Activated naive CD4-positive, alpha-beta T cell treated with anti-CD3 and anti-CD28 coated beads, Interleukin-2, amount 50 U/mL, for 16 hours (primary cell): Measurements from ENCODE around the gene GRK7.
A peak's percentile ranks its signal among the peaks of the same experiment; 100 is the strongest.
"Not testable (repeated sequence)": the region's sequence is repeated elsewhere in the genome, so short reads cannot be mapped to it uniquely, and the experiment has no call there.

Experiments used
- DNase-seq: peaks from one replicate; pipeline ENCODE4 v3.0.0-alpha.2; 2020

The GRK7 gene

DNA sequence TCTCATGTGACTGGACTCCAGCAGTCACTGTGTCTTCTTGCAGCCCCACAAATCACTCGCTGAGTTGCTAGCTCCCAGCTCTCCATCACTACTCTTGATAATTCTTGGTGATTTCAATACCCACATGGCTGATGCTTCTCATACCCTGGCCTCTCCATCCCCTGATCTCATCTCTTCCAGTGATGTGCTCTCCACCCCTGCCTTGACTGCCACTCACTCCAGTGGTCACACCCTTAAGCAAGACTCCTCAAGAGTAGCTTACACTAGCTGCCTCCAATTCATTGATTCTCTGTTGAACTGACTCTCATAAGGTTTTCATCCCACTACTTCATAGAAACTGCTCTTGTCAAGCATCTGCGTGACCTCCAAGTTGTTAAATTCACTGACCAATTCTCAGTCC, 837 bp downstream of the GRK7 start:
- DNase-seq = no peak

DNA sequence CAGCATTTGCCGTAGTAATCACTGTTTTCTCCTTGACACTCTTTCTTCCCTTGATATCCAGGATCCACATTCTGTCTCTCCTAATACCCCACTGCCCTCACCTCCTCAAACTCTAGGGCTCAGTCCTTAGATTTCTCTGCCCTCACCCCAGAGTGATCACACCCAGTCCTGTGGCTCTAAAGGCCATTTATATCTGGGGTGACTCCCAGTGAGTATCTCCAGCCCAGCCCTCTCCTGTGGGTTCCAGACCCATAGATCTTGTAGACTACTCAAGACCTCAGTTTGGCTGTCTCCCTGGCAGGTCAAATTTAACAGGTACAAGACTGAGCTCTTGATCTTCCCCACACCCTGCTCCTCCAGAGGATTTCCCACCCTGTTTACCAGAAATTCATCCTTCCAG, 1.3 kb downstream of the GRK7 start:
- no peak for DNase-seq

DNA sequence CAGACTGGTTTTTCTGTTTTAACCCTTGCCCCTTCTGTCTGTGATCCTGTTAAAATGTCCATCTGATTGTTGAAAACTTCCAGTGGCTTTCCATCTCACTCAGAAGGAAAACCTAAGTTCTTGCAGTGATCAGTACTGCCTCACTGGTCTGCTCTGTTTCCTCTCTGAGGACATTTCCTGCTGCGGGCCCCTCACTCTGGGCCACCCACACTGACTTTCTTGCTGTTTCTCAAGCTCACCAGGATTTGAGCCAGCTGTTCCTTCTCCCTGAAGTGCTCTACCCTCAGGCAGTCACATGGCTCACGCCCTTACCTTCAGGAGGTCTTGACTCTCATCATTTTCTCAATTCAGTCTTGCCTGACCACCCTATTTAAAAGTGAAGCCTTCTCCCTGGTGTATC, 1.8 kb downstream of the GRK7 start:
- DNase-seq = no peak

DNA sequence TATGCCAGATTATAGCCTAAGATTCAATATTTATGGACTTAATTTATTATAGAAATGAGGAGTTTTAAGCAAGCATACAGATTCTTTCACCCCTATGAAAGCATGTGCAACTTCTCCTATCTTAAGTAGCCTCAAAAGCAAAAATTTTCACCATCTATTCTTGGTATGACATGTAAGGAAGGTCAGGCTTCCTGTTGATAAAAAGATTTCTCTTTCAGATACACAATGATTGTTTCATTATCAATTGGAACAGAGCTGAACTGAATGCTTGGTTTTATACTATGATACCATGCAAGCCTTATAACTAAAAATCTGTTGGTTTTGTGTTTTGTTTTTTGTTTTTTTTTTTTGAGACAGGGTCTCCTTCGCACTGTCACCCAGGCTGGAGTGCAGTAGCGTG, 3.9 kb downstream of the GRK7 start:
- no peak for DNase-seq

DNA sequence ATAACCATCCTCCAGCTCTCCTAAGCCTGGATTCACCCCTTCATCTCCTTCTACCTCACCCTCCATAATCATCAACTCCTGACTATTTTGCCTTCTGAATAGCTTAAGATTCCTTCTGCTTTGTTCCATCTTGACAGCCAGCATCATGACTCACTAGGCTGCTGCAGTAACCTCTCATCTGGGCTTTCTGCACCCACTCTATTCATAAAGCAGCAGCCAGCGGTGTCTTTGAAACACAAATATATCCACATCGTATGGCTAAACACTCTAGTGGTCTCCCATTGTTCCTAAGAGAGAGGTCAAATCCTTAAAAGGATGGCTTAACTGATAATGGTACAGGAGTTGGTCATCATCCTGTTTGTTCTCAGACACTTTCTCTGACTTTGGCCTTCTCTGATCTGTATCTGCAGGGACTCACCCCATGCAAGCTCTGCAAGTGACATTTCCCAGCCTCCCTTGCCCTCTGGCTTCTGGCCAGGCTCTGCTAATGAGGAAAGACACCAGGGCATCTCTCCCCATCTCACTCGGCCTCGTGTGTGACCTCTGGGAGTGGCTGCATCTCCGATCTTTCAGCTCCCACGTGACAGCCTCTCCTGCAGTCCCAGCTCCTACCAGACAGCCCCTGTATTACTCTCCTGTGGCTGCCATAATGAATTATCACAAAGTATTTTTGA, 6.2 kb downstream of the GRK7 start:
- DNase-seq = no peak

DNA sequence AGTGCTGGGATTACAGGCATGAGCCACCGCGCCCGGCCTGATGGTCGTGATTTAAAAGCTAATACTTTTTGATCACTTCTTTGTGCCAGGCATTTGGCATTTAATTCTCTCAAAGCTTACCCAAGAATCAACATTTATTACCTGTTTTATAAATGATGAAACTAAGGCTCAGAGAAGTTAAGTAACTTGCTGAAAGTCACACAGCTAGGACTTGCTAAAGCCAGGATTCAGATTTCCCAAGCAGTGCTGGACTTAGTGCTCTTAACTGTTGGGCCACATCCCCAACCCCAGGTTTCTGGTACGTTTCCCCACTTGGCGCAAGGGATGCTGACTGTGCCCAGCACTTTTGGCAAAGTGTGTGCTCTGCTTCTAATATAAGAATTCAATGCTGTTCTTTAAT, 10.5 kb downstream of the GRK7 start:
- no peak for DNase-seq

DNA sequence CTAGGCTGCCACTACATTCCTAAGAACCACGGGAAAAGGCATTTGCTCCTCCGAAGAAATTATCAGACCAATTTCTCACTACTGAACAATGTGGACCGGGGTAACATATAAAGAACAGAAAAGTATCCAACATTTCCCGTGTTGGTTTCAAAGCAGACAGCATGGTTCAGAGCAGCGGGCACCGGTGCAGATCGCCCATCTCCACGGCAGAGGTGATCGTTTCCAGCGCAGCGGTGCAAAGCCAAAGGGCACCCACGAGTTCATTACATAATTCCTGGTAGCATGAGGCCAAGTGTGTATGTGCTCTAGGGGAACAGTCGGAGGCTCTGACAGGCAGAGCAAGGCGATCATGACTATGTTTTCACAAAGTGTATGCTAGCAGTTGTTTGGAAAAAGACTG, 13.2 kb downstream of the GRK7 start:
- no peak for DNase-seq

DNA sequence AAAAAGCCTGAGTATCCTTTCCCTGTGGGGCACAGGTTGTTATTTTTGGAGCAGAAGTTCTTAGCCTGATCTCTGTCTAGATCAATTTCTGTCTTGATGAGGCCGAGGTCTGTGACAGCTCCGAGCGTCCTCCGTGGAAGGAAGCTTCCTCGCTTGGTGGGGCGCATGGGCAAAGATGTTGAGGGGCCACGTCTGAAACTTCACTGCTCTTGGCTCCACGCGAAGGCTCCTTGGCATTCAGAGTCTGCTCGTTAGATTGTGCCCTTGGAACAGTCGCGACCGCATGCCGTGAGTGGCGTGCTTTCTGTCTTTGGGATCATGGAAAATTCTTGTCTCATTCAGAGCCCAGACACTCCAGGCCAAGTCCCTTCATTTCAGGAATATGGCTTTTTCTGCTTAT, 13.7 kb downstream of the GRK7 start:
- no peak for DNase-seq

DNA sequence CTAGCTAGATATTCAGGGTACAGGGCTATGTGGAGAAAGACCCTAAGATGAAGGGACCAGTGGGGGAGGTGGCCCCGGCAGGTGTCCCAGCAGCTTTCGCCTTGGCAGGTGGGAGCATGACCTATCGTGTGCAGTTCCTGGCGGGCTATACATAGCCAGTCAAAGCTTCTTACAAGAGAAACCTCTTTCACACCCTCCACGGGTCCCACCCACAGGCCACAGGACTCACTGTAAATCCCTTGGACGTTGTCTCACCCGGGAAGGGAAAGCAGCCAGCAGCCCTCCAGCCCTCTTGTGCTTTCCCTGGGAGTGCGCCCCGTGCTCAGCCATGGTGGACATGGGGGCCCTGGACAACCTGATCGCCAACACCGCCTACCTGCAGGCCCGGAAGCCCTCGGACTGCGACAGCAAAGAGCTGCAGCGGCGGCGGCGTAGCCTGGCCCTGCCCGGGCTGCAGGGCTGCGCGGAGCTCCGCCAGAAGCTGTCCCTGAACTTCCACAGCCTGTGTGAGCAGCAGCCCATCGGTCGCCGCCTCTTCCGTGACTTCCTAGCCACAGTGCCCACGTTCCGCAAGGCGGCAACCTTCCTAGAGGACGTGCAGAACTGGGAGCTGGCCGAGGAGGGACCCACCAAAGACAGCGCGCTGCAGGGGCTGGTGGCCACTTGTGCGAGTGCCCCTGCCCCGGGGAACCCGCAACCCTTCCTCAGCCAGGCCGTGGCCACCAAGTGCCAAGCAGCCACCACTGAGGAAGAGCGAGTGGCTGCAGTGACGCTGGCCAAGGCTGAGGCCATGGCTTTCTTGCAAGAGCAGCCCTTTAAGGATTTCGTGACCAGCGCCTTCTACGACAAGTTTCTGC, 15.0 kb downstream of the GRK7 start:
- no peak for DNase-seq

DNA sequence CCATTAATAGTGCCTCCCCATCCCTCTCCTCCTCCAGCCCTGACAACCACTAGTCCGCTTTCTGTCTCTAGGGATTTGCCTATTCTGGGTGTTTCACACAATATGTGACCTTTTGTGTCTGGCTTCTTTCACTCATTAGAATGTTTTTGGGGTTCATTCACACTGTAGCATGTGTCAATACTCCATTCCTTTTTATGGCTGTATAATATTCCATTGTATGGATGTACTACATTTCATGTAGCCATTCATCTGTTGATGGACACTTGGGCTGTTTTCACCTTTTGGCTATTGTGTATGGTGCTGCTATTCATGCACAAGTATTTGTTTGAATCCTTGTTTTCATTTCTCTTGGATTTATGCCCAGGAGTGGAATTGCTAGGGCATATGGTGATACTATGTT, 16.5 kb downstream of the GRK7 start:
- DNase-seq = no peak

DNA sequence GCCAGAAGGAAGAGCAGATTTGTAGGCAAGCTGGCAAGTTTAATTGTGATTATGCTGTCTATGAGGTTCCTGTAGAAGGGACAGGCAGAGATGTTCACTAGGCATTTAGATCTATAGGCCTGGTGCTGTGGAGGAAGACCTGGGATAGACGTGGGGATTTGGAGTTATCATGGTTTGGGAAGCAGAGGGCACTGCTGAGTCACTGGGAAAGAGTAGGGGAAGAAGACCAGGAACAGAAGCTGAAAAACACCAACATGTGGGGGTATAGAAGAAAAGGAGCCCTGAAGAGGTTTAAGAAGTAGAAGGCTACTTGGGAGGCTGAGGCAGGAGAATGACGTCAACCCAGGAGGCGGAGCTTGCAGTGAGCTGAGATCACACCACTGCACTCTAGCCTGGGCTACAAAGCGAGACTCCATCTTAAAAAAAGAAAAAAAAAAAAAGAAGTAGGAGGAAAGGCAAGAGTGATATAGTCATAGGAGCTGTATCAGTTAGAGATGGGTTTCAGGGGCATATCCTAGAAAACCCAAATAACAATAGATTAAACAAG, 19.3 kb downstream of the GRK7 start:
- DNase-seq = no peak

DNA sequence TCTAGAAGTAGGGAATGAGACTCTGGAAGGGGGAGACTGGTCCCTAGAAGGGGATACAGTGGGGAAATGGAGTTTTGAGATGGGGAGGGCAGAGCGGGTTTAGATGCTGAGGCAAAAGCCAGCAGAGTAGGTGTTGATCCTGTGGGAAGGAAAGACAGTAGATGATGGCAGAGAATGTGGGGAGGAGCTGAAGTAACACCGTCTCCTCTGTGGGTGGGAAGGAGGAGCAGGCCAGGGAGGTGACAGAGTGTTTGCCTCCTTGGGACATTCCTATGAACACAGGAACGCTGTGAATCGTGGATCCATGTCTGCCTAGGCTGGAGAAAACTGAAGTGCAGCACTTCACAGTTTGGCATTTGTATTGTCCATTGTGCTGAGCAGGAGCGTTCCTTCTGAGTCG, 20.4 kb downstream of the GRK7 start:
- no peak for DNase-seq

DNA sequence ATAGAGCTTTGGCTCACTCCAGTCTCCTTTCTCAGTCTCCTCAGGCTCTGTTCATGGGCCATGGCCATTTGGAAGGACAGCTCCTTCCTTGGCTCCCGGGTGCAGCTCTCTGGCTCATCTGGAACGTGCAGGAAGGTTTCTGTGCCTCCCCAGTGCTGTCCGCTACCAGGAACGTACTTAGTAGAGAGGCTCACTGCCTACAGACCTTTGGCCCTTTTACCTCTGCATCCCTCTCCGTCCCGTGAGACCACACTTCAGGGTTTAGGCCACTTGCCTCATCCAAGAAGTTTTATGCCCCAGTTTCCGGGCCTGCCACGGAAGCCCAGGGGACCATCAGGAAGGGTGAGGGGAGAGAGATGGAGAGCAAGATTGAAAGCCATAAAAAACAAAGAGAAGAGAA, 20.9 kb downstream of the GRK7 start:
- no peak for DNase-seq

DNA sequence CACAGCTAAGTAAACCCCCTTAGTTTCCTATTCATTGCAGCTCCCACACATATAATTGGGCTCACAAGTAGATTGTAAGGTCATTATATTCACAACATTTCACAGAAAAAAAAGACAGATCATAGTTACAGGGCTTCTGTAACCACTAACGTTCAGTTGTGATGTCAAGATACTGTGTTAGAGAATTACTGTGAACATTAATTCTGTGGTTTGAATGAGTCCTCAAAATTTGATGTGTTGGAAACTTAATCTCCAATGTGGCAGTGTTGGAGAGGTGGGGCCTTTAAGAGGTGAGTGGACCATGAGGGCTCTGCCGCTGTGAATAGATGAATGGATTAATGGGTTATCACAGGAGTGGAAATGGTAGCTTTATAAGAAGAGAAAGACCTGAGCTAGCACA, 21.3 kb downstream of the GRK7 start:
- DNase-seq = no peak

DNA sequence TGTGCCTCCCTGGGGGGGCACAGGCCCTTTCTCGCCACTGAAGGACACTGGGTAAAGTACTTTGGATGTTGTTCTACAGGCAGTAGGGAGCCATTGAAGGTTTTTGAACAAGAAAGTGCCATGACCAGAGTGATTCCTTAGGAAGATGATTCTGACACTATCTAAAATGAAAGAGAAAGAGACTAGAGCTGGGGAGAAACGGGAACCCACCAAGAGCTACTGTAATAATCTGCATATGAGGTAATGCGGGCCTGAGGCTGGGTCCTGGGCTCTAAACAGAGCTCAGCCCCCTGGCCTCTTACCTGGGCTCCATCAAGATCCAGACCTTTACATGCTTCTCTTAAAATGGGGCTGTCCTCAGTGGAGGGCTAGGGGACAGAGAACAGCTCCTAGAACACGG, 24.9 kb downstream of the GRK7 start:
- no peak for DNase-seq

DNA sequence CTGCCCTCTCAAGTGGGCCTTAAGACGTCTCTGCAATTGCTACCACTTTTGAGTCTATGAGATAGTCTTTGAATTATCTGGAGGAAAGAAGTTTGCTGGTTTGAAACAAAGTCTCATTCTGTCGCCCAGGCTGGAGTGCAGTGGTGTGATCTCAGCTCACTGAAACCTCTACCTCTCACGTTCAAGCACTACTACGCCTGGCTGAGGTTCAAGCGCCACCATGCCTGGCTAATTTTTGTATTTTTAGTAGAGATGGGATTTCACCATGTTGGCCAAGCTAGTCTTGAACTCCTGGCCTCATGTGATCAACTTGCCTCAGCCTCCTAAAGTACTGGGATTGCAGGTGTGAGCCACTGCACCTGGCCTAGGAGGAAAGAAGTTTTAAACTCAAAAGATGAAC, 25.5 kb downstream of the GRK7 start:
- not testable (repeated sequence) for DNase-seq

DNA sequence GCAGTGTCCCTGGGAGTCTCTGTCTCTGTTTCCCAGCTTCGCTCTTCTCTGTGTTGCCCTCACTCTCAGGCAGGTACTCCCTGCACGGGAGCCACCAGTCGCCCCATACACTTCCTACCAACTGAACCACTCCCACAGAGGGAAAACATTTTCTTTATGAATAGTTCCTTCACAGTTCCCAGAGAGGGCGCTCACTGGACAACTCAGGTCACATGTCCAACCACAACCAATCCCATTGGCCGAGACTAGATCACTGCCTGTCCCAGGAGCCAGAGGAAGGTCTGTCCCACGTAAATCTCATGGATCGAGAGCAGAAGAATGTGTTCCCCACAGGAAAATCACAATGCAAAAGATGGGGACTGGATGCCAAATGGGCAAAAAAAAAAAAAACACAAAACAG, 26.1 kb downstream of the GRK7 start:
- DNase-seq = no peak

DNA sequence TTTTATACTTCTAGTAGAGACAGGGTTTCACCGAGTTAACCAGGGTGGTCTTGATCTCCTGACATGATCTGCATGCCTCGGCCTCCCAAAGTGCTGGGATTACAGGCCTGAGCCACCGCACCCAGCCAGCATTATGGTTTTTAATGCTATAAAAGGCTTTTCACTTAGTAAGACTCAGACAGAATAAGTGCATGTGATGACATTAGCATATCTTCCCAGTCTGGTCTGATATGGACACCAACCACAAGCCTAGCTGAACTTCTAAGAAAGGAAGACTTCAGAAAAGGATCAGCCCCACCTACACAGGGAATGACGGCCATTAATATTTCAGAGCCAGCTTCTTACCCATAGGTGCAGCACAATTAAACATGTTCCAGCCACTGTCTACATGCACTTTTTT, 27.0 kb downstream of the GRK7 start:
- no peak for DNase-seq

DNA sequence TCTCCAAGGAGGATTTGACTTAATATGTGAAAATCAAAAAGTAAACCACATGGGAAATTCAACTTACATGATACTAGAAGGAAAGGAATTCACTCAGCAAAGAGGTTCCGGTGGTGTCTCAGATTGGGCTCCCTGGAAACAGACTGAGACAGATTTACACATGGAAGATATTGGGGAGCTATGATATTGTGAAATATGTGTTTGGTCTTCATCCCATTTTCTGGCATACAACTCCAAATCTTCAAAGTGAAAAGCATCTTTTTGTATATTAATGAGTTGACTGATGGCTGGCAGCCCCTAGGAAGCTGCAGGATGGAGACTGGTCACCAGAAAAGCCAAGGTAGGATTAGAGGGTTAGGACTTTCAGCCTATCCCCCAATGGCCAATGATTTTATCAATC, 29.3 kb downstream of the GRK7 start:
- DNase-seq = no peak

DNA sequence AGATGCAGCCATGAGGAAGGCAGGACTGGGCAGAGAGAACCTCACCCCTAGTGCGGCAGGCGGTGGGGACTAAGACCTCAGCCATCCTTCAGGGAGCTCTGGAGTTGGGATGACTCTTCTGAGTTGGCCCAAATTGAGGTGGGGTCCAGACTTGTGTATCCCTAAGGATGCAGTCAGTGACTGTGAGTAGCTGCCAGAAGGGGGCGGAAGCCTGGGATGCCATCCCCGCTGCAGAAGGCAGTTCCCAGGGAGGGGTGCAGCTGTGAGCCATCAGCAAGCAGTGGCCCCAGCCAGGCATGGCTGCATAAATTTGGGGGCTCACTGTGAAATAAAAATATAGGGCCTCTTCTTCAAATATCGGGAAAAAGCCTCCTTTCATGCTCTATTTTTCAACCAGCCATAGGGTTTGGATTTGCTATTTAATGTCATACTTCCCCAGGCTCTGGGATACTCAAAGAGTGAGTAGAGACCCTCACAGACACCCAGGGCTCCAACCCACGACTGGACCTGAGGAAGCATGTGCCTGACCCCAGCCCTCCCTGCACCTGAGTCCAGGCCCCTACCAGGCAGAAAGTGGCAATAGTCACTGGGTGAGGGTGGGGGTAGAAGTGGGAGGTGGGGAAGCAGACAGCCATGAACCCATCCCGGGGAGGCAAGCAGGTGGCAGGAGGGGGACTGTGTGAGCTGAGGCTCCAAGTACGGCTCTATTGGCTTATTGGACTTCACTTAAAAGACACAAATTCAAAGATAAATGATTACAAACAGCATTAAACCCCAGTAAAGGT, 30.5 kb downstream of the GRK7 start:
- DNase-seq = no peak

DNA sequence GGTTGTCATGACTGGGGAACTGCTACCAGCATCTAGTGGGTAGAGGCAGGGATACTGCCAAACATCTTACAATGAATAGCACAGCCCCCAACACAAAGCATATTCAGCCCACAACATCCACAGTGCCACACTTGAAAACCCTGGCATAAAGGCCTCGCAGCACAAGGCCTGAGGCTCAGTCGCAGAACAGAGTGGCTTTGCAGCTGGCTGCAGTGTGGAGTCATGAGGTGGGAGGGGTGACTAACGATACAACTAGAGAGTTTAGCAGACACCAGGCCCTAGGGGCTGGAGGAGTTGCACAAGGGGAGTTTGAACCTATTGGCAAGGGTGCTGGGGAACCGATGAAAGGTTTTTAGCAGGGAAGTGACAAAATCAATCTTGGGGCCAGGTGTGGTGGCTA, 32.1 kb downstream of the GRK7 start:
- DNase-seq = peak; percentile 28

DNA sequence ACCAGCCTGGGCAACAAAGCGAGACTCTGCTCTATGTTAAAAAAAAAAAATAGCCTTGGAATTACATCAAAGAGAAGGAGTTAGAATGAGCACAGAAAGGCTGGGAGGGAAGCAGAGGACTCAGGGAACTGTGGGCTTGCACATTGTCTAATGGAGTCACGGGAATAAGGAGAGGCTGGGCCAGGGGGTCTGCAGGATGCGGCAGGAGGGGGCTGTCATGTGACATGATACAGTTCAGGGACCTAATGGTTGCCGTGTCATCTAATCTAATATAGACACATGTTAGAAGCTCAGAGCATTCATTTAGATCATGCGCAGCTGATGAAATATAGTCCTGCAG, 32.5 kb downstream of the GRK7 start:
- DNase-seq = no peak

DNA sequence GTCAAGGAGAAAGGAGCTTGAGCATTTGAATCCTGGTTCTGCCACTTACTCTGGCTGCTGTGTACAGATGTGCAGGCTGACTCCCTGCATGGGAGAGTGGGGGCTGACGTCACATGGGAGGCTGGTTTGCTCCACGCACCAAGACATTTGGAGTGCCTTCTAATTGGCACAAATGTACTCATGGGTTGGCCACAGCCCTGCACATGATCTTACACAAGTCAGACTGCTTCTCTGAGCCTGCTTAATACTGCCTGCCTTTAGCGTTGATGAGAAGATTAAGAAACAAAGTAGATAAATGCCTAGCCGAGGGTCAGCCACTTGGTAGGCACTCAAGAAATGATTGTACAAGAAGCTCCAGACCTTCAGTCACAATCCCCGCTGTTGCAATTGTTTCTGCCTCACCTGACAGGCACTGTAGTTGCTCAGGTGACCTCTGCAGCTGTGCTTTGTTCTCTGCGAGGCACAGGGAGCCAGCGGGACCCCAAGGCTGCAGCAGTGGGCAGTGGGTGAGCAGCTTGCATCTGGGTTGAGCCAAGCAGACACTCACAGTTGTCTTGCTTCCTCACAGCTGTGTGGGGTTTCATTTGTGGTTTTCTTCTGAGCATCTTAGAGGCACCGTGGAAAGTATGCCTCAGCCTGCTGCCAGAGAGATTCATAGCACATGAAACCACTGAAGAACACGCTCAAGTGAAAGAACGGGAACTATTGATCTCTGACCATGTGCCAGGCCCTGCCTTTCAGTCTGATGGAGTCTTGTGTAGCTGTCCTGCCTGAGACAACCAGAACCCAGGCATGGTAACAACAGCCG, 33.1 kb downstream of the GRK7 start:
- peak; percentile 77 for DNase-seq
